GM04503 (cell line): ENCODE results near the gene CSF3R.

Source experiments
- DNase-seq: peaks from one replicate; pipeline ENCODE4 v3.0.0-alpha.2; 2012; ENCODE audit warnings: low read depth

The CSF3R gene

DNA sequence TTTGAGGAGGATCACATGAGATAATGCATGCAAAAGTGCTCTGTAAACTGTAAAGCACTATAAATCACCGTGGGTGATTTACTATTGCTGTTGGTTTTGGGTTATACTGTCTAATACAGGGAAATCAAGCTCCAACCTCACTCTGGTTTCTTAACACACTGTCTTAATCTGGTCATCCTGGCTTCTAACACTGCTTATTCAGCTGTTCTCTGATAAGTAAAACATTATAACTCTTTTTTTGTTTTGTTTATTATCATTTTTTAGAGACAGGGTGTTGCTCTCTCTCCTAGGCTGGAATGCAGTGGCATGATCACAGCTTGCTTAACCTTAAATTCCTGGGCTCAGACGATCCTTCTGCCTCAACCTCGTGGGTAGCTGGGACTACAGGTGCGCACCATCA lies 63.1 kb downstream of the CSF3R start:
- no peak for DNase-seq

DNA sequence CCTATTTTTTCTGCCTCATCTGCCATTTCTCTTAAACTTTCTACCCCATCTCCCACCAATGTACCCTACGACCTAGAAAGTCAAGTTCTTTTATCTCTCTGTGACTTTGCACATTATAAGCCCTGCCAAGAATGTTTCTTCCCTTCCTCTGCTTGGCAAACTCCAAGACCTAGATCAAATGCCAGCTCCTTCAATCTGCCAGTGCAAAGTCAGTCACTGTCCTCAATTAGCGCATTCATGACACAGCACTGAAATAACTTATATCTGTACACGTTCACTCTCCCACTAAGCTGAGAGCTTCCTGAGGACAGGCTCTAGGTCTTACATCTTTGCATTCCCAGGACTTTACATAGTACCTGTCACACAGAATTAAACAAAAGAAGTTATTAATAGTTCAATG lies 63.6 kb downstream of the CSF3R start:
- DNase-seq = no peak

DNA sequence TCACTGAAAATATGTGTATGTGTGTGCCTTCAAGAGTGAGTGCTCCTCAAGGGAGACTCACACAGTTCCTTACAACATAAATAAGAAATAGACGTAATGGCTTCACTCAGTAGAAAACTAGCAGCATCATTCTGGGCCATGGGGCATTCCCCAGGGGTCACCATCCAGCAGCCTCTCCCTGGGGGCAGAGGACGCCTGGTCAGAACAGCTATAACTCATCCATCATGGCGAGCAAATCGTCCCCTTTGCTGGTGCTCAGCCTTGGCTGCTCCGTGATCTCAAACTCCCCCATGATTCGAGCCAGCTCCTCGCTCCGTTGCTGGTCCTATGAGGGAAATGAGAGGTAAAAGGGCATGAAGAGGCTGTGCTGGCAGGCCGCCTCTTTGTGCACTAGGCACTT lies 64.8 kb downstream of the CSF3R start:
- no peak for DNase-seq
